Measurements from ENCODE around the gene C1GALT1.

GRCh38 chr7:7183838-7184463 is 1.6 kb downstream of the C1GALT1 start:
- TF ChIP-seq REST (tag by site-specific recombination; IDR thresholded peaks at IDR 0.05): no peak
- no peak for TF ChIP-seq ZSCAN30 (tag by site-specific recombination; IDR thresholded peaks at IDR 0.05)

Data from HEK293 (cell line).